GM12801 (cell line): Measurements from ENCODE around the gene TP53BP1.

Experiments used
- TF ChIP-seq, protein P1 (sequence below): IDR thresholded peaks from one replicate; pipeline ENCODE4 v1.5.1; 2011; ENCODE audit warnings: control low read depth; ENCODE audit not compliant: insufficient read length; ENCODE audit errors: extremely low read depth

TP53BP1 gene, protein sequence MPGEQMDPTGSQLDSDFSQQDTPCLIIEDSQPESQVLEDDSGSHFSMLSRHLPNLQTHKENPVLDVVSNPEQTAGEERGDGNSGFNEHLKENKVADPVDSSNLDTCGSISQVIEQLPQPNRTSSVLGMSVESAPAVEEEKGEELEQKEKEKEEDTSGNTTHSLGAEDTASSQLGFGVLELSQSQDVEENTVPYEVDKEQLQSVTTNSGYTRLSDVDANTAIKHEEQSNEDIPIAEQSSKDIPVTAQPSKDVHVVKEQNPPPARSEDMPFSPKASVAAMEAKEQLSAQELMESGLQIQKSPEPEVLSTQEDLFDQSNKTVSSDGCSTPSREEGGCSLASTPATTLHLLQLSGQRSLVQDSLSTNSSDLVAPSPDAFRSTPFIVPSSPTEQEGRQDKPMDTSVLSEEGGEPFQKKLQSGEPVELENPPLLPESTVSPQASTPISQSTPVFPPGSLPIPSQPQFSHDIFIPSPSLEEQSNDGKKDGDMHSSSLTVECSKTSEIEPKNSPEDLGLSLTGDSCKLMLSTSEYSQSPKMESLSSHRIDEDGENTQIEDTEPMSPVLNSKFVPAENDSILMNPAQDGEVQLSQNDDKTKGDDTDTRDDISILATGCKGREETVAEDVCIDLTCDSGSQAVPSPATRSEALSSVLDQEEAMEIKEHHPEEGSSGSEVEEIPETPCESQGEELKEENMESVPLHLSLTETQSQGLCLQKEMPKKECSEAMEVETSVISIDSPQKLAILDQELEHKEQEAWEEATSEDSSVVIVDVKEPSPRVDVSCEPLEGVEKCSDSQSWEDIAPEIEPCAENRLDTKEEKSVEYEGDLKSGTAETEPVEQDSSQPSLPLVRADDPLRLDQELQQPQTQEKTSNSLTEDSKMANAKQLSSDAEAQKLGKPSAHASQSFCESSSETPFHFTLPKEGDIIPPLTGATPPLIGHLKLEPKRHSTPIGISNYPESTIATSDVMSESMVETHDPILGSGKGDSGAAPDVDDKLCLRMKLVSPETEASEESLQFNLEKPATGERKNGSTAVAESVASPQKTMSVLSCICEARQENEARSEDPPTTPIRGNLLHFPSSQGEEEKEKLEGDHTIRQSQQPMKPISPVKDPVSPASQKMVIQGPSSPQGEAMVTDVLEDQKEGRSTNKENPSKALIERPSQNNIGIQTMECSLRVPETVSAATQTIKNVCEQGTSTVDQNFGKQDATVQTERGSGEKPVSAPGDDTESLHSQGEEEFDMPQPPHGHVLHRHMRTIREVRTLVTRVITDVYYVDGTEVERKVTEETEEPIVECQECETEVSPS (N-terminal part only)

DNA sequence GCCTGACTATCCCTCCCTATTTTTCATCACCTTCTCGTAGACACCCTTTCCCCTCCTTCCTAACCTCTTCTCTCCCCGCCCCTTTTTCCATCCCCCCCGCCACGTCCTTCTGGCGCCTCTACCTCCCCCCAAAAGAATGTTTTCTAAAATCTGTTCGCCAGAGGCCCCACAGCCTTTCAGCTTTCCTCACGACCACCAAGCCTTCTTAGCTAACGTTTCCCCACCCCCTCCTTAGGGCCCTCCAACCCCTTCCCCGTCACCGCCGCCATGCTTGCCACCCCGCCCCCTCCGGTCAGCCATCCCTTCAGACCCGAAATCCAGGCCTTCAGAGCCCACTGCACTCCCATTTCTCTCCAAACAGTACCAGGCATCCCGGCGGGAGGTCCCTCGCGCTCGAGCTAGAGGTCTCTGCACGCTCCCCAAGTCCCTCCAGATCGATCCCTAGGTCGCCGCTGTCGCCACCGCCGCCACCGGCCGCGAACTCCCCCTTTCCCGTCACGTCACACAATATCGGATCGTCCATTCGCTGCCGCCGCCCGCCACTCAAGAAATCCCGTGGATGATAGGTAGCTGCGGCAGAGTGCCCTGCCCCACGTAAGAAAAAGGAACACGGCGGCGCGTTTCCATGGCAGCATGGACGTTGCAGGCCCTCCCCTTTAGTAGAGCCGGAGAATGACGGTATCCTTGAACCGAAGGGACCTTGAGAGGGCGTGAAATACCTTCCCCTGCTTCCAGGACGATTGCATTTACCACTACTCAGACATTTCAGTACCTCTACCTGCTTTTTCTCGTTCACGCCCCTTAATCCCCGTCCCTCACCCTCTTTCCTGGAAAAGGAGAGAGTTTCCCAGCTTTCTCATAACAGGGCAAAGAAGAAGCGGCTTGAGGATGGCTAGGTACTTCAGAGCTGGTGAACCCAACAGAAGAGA, at the start of gene TP53BP1:
TP53BP1 (minus strand) TSS at position 484 of the 929 bp plus-strand sequence; CDS start at position 371, 113 bp downstream.
- TF ChIP-seq, protein P1, sequence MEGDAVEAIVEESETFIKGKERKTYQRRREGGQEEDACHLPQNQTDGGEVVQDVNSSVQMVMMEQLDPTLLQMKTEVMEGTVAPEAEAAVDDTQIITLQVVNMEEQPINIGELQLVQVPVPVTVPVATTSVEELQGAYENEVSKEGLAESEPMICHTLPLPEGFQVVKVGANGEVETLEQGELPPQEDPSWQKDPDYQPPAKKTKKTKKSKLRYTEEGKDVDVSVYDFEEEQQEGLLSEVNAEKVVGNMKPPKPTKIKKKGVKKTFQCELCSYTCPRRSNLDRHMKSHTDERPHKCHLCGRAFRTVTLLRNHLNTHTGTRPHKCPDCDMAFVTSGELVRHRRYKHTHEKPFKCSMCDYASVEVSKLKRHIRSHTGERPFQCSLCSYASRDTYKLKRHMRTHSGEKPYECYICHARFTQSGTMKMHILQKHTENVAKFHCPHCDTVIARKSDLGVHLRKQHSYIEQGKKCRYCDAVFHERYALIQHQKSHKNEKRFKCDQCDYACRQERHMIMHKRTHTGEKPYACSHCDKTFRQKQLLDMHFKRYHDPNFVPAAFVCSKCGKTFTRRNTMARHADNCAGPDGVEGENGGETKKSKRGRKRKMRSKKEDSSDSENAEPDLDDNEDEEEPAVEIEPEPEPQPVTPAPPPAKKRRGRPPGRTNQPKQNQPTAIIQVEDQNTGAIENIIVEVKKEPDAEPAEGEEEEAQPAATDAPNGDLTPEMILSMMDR, result no peak

DNA sequence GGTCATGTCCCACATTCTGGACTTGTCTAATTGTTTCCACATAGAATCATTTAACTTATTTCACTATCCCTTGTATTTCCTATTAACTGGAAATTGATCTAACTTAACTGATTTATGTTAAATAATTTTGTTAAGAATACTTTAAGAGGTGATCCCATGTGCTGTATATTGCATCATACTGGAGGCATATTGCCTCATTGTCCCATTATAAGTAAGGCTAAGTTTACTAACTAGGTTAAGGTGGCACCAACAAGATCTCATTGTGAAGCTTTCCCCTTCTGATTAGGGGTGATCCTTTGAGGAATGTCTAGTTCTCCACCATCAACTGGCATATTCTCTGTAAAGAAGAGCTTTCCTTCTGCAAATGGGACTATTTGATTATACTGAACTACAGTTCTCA, 48.8 kb upstream of the TP53BP1 start:
- TF ChIP-seq, protein P1, result no peak

DNA sequence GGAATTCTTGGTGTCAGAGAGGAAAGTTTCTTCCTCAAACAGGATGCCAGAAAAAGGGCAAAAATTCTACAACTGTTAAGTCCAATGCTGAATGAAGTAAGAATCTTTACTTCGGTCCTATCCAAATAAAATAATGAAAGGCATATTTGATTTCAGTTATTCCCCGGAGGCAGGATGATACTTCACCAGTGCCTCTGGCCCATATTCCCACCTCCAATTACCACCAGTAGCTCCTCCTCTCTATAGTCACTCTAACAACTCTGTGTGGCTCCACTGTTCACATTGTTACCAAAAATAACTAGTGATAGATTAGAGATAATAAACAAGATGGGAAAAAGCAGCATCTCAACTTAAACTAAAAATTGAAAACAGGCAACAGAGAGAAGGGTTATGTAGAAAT, 45.1 kb upstream of the TP53BP1 start:
- TF ChIP-seq, protein P1, result no peak

DNA sequence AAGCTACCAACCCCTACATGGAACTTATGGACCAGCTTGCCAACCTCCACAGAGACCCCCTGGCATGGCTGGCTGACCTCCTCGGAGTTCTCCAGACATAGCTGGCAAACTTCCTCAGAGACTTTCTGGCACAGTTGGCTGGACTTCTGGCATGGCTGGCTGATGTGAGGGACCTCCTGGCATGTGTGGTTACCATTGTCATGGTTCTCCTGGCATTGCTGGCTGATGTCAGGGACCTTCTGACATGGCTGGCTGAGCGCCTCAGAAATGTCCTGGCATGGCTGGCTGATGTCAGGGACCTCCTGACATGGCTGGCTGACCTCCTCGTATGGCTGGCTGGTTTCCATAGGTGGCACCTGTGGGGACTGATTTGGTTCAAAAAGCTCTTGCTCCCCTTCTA, 41.9 kb upstream of the TP53BP1 start:
- TF ChIP-seq, protein P1, result no peak

DNA sequence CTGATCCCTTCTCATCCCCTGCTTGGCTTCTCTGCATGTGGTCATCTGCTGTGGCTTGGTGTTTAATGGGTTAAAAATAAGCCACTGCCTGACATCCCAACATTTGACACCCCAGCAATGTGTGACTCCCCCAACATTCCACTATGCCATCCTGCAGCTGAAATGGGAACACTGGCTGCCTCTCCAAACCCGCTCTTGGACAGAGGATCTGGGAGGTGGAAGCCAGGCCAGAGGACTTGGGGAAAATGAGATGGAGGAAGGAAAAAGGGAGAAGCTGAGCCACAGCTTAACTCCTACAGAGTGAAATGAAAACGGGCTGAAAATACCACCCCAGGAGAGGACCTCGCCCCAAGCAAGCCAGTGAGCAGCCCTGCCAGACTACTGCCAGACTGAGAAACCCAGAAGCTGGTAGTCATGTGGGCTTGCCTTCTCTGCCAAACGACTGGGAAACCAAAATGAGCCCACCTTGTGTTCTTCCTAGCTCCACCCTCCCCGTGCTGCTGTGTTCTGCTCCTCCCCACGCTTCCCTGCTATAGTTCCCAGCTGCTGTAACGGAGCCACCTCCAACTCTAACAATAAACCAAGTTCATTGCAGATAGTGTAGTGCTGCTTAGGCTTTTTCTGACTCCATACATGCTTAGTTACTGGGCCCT, 38.2 kb upstream of the TP53BP1 start:
- TF ChIP-seq, protein P1, result no peak

DNA sequence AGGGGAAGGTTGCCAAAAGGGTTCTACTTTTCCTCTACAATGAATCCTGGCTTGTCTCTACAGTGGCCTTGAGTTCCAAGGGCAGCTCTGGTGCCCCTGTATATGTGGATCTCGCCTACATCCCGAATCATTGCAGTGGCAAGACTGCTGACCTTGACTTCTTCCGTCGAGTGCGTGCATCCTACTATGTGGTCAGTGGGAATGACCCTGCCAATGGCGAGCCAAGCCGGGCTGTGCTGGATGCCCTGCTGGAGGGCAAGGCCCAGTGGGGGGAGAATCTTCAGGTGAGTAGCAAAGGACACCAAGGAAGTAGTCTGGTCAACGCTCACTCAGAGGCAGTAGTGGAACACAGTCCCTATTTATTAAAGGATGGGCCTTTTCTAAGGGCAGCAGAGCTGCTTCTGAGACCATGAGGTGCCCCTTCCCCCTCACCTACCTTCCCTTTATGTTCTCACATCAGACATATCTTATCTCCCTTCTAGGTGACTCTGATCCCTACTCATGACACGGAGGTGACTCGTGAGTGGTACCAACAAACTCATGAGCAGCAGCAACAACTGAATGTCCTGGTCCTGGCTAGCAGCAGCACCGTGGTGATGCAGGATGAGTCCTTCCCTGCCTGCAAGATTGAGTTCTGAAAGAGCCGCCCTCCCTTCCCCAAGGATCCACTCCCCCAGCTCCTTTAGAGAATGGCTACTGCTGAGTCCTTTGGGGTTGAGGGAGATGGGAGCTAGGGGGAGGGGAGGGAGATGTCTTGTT, 36.8 kb upstream of the TP53BP1 start:
- TF ChIP-seq, protein P1, result no peak
